NCI-H2171 treated with DMSO at 0.1 percent for 48 hours (cell line): ENCODE measurements around the gene SLC27A2.

Experiments
- DNase-seq: peaks from one replicate; lab custom pipeline; 2025; lab: John Stamatoyannopoulos, UW

Gene SLC27A2

GRCh38 chr15:50190723-50191122, 8.7 kb downstream of the SLC27A2 start:
- no peak for DNase-seq

GRCh38 chr15:50192164-50192563, 10.2 kb downstream of the SLC27A2 start:
- DNase-seq: no peak

GRCh38 chr15:50192926-50193620, 11.1 kb downstream of the SLC27A2 start:
- peak; percentile 65 for DNase-seq

- DNase-seq: no peak
Measured at GRCh38 chr15:50202003-50202402, 20.0 kb downstream of the SLC27A2 start.

GRCh38 chr15:50206020-50206419, 24.0 kb downstream of the SLC27A2 start:
- no peak for DNase-seq

GRCh38 chr15:50209809-50210208, 27.8 kb downstream of the SLC27A2 start:
- DNase-seq: no peak

GRCh38 chr15:50210462-50211157, 28.6 kb downstream of the SLC27A2 start:
- no peak for DNase-seq

- DNase-seq: no peak
Measured at GRCh38 chr15:50218291-50218690, 36.3 kb downstream of the SLC27A2 start.

GRCh38 chr15:50218691-50219090, 36.7 kb downstream of the SLC27A2 start:
- no peak for DNase-seq

- no peak for DNase-seq
Measured at GRCh38 chr15:50219820-50220219, 37.8 kb downstream of the SLC27A2 start.

GRCh38 chr15:50222181-50222580, 40.2 kb downstream of the SLC27A2 start:
- DNase-seq: no peak

GRCh38 chr15:50224606-50225005, 42.6 kb downstream of the SLC27A2 start:
- DNase-seq: no peak

- no peak for DNase-seq
Measured at GRCh38 chr15:50225057-50225456, 43.1 kb downstream of the SLC27A2 start.

- DNase-seq: no peak
Measured at GRCh38 chr15:50225938-50226337, 43.9 kb downstream of the SLC27A2 start.

- DNase-seq: no peak
Measured at GRCh38 chr15:50227076-50227475, 45.1 kb downstream of the SLC27A2 start.

- no peak for DNase-seq
Measured at GRCh38 chr15:50228866-50229265, 46.9 kb downstream of the SLC27A2 start.

- no peak for DNase-seq
Measured at GRCh38 chr15:50229336-50229735, 47.3 kb downstream of the SLC27A2 start.

- DNase-seq: no peak
Measured at GRCh38 chr15:50231761-50232160, 49.8 kb downstream of the SLC27A2 start.

GRCh38 chr15:50232791-50233190, 50.8 kb downstream of the SLC27A2 start:
- no peak for DNase-seq

GRCh38 chr15:50233192-50233736, 51.3 kb downstream of the SLC27A2 start:
- no peak for DNase-seq

- no peak for DNase-seq
Measured at GRCh38 chr15:50234764-50235163, 52.8 kb downstream of the SLC27A2 start.

GRCh38 chr15:50235794-50236193, 53.8 kb downstream of the SLC27A2 start:
- DNase-seq: no peak

- DNase-seq: no peak
Measured at GRCh38 chr15:50236433-50236832, 54.4 kb downstream of the SLC27A2 start.
